Measurements from ENCODE around the gene TFR2. TPM values are rescaled to one million over a fixed set of nuclear protein-coding genes. Genes with fewer than 3 reads are reported as not detected.
A peak's percentile ranks its signal among the peaks of the same experiment; 100 is the strongest.

TFR2 gene
- total RNA-seq, 1 experiment from 2014 or later, result not detected

GRCh38 chr7:100675581-100676350 is 34.4 kb upstream of the TFR2 start:
- H3K27ac ChIP-seq (ENCODE audit: low read length), result no peak overlapping the region
- no peak for TF ChIP-seq EZH2 (IDR thresholded peaks at IDR 0.05; ENCODE audit: low read length, unreplicated experiment)
- no peak for TF ChIP-seq CTCF (conservative IDR thresholded peaks at IDR 0.05; ENCODE audit: low read depth, low read length)
- no peaks in the 10 kb centered on the region for H3F3A ChIP-seq (ENCODE audit: low read length, unreplicated experiment)
- no peaks in the 10 kb centered on the region for H3K4me1 ChIP-seq (ENCODE audit: insufficient read depth, low read length)
- H3K79me2 ChIP-seq (ENCODE audit: low read length), result peaks cover 24% of the 10 kb centered on the region
- peak overlapping the region; percentile 98 for H3K4me2 ChIP-seq (ENCODE audit: low read length)
- no peaks in the 10 kb centered on the region for H3K9me2 ChIP-seq (replicated peaks; ENCODE audit: low read length)
- no peaks in the 10 kb centered on the region for H3K9me3 ChIP-seq (ENCODE audit: low read length)
- ATAC-seq (peak; percentile 21), DNase-seq (peak; percentile 49)
- H3K9ac ChIP-seq (ENCODE audit: low read length), result peak overlapping the region; percentile 31; the same call in 1 of the 2 replicates
- no peaks in the 10 kb centered on the region for H3K27me3 ChIP-seq (ENCODE audit: low read length)
- H4K20me1 ChIP-seq (ENCODE audit: low read length), result no peaks in the 10 kb centered on the region
- peak overlapping the region; percentile 100 for H3K4me3 ChIP-seq (ENCODE audit: low read length)
- BruUV-seq (replicated peaks), result no TSS peak
- ChIA-PET POLR2A (ENCODE audit: unreplicated experiment) (interaction anchor here (0.7 kb wide), 3 partner anchors 22 to 210 kb away, joined by 3 to 12 read pairs (median 4); partner anchors contain the start of genes FBXO24 and LRCH4), CTCF (interaction anchor here (0.5 kb wide), 1 partner anchor 116 kb away, joined by 5 read pairs; no protein-coding TSS in a partner anchor)
- peaks cover 8% of the 10 kb centered on the region; the same call in 1 of the 2 replicates for H3K36me3 ChIP-seq (ENCODE audit: low read depth, low read length)
- intact Hi-C loops (cut with micrococcal nuclease), result no loop called here
- H2AFZ ChIP-seq (ENCODE audit: low read length), result 0 out of 2 replicates have a peak overlapping the region, but pooled peaks have one; percentile 50

- no peaks in the 10 kb centered on the region for H3K27me3 ChIP-seq (ENCODE audit: low read length)
- H3K79me2 ChIP-seq (ENCODE audit: low read length), result peaks cover 24% of the 10 kb centered on the region
- ChIA-PET CTCF (interaction anchor here (0.6 kb wide), 2 partner anchors 26 to 196 kb away, joined by 4 to 11 read pairs; no protein-coding TSS in a partner anchor), POLR2A (ENCODE audit: unreplicated experiment) (no interaction called here)
- DNase-seq (no peak), ATAC-seq (no peak)
- intact Hi-C loops (cut with micrococcal nuclease), result no loop called here
- no peak overlapping the region for H2AFZ ChIP-seq (ENCODE audit: low read length)
- TF ChIP-seq EZH2phosphoT487 (IDR thresholded peaks at IDR 0.05; ENCODE audit: borderline replicate concordance, low read length) (no peak), EZH2 (IDR thresholded peaks at IDR 0.05; ENCODE audit: low read length, unreplicated experiment) (no peak), CTCF (conservative IDR thresholded peaks at IDR 0.05; ENCODE audit: low read depth, low read length) (no peak)
- no peaks in the 10 kb centered on the region for H4K20me1 ChIP-seq (ENCODE audit: low read length)
- no peaks in the 10 kb centered on the region for H3K9me2 ChIP-seq (replicated peaks; ENCODE audit: low read length)
- peak overlapping the region; percentile 100 for H3K4me3 ChIP-seq (ENCODE audit: low read length)
- H3K9me3 ChIP-seq (ENCODE audit: low read length), result no peaks in the 10 kb centered on the region
- H3K36me3 ChIP-seq (ENCODE audit: low read depth, low read length), result peaks cover 8% of the 10 kb centered on the region; the same call in 1 of the 2 replicates
- peak overlapping the region; percentile 98 for H3K4me2 ChIP-seq (ENCODE audit: low read length)
- H3K4me1 ChIP-seq (ENCODE audit: insufficient read depth, low read length), result no peaks in the 10 kb centered on the region
- H3K27ac ChIP-seq (ENCODE audit: low read length), result no peak overlapping the region
- peak overlapping the region; percentile 92; the same call in 1 of the 2 replicates for H3K9ac ChIP-seq (ENCODE audit: low read length)
- H3F3A ChIP-seq (ENCODE audit: low read length, unreplicated experiment), result no peaks in the 10 kb centered on the region
- no TSS peak for BruUV-seq (replicated peaks)
Observed at GRCh38 chr7:100675105-100675451, 33.7 kb upstream of the TFR2 start.
